HL-60/S4 treated with retinoic acid at 250 ng/mL for 4 days and 3 days (cell line): Measurements from ENCODE around the gene ICAM1.

ENCODE experiments used
- in situ Hi-C: fragments of 300-500 bp; cut with MboI; formaldehyde crosslinking; loops from 2 replicates; pipeline ENCODE4 v1.7.0; 2022; ENCODE audit warnings: low sequenced_read_pairs

Gene ICAM1

GRCh38 chr19:10241826-10242449, 29.0 kb upstream of the ICAM1 start:
- in situ Hi-C loops, result loop anchor here (10.0 kb wide), 1 partner anchor 307 kb away; the partner anchor contains the start of gene OLFM2

- in situ Hi-C loops, result loop anchor here (10.0 kb wide), 1 partner anchor 309 kb away; the partner anchor contains the start of gene OLFM2
Observed at GRCh38 chr19:10243606-10244005, 27.3 kb upstream of the ICAM1 start.

GRCh38 chr19:10245189-10245939, 25.6 kb upstream of the ICAM1 start:
- in situ Hi-C loops, result loop anchor here (10.0 kb wide), 1 partner anchor 311 kb away; the partner anchor contains the start of gene OLFM2

- in situ Hi-C loops, result loop anchor here (10.0 kb wide), 1 partner anchor 312 kb away; the partner anchor contains the start of gene OLFM2
Observed at GRCh38 chr19:10246511-10246910, 24.4 kb upstream of the ICAM1 start.

GRCh38 chr19:10251792-10252694, 18.9 kb upstream of the ICAM1 start, which contains the start of gene MRPL4:
Gene MRPL4, plus strand, starts transcription at chr19:10252214. Its CDS starts 40 bp downstream, at chr19:10252254.
- in situ Hi-C loops, result no loop called here

- in situ Hi-C loops, result no loop called here
Observed at GRCh38 chr19:10252707-10253106, 18.2 kb upstream of the ICAM1 start.

- in situ Hi-C loops, result no loop called here
Observed at GRCh38 chr19:10254244-10254643, 16.7 kb upstream of the ICAM1 start.

GRCh38 chr19:10255358-10255757, 15.6 kb upstream of the ICAM1 start:
- in situ Hi-C loops, result no loop called here

GRCh38 chr19:10256551-10256950, 14.4 kb upstream of the ICAM1 start:
- in situ Hi-C loops, result no loop called here

- in situ Hi-C loops, result no loop called here
Observed at GRCh38 chr19:10256970-10257615, 13.8 kb upstream of the ICAM1 start.

- in situ Hi-C loops, result no loop called here
Observed at GRCh38 chr19:10258080-10258710, 12.7 kb upstream of the ICAM1 start.

GRCh38 chr19:10259162-10259905, 11.6 kb upstream of the ICAM1 start:
- in situ Hi-C loops, result no loop called here

GRCh38 chr19:10260141-10260584, 10.8 kb upstream of the ICAM1 start:
- in situ Hi-C loops, result no loop called here

- in situ Hi-C loops, result no loop called here
Observed at GRCh38 chr19:10262771-10263170, 8.1 kb upstream of the ICAM1 start.

GRCh38 chr19:10266706-10267105, 4.2 kb upstream of the ICAM1 start:
- in situ Hi-C loops, result no loop called here

- in situ Hi-C loops, result no loop called here
Observed at GRCh38 chr19:10268071-10268470, 2.8 kb upstream of the ICAM1 start.

GRCh38 chr19:10269333-10270179, 1.4 kb upstream of the ICAM1 start:
- in situ Hi-C loops, result loop anchor here (5.0 kb wide), 1 partner anchor 118 kb away; no protein-coding TSS in a partner anchor

GRCh38 chr19:10270180-10270615, 722 bp upstream of the ICAM1 start:
- in situ Hi-C loops, result loop anchor here (5.0 kb wide), 1 partner anchor 117 kb away; no protein-coding TSS in a partner anchor
